Peyer's patch (tissue), 4 donors: ENCODE results near the gene DIS3L2. TPM values are rescaled to one million over a fixed set of nuclear protein-coding genes. Genes with fewer than 3 reads are reported as not detected.

Experiments
- DNase-seq, 3 donors: peaks; one replicate each; pipeline ENCODE4 v3.0.0-alpha.2; 2017 to 2019
- H3K27ac ChIP-seq, 4 donors: fragments of 200-600 bp; sonication (generic); one replicate each; pipeline ENCODE4 v1.5.1; 2016 to 2019
- H3K27me3 ChIP-seq, 2 donors: fragments of 200-600 bp; sonication (generic); one replicate each; pipeline ENCODE4 v1.5.1; 2019
- H3K36me3 ChIP-seq, 3 donors: fragments of 200-600 bp; sonication (generic); one replicate each; pipeline ENCODE4 v1.5.1; 2016 to 2019
- H3K4me1 ChIP-seq, 4 donors: fragments of 200-600 bp; sonication (generic); one replicate each; pipeline ENCODE4 v1.5.1; 2016 to 2019
- H3K4me3 ChIP-seq, 4 donors: fragments of 200-600 bp; sonication (generic); 1 replicate in 3 of 4; 2 replicates in 1 of 4; pipeline ENCODE4 v1.5.1; 2016 to 2019; ENCODE audit warnings: mild to moderate bottlenecking in 1 of 4
- H3K9me3 ChIP-seq, 4 donors: fragments of 200-600 bp; sonication (generic); one replicate each; pipeline ENCODE4 v1.5.1; 2016 to 2019; ENCODE audit warnings: mild to moderate bottlenecking in 1 of 4
- POLR2A ChIP-seq, 2 donors: fragments of 450-650 bp; IDR thresholded peaks; one replicate each; pipeline ENCODE4 v1.5.1; 2017; ENCODE audit warnings: antibody characterized with exemption in 2 of 2, mild to moderate bottlenecking in 2 of 2, moderate library complexity in 2 of 2
- total RNA-seq, 4 donors: library from RNA; depleted of rRNA; stranded (reverse); fragments of >200 nt; gene quantifications; one replicate each; pipeline ENCODE4 v1.1.0, GENCODE V29; 2016
- TF ChIP-seq, protein P1 (sequence below), 6 experiments: fragments of 450-650 bp in 4 of 6; fragments of 200-600 bp in 2 of 6; sonication (generic) in 1 of 6; IDR thresholded peaks; one replicate each; pipeline ENCODE4 v1.5.1; 2017 to 2019; ENCODE audit warnings: antibody characterized with exemption in 6 of 6, mild to moderate bottlenecking in 3 of 6, moderate library complexity in 1 of 6

Gene DIS3L2
- total RNA-seq, 4 donors from 2014 or later, result 26.4 to 147 (median 58.3) TPM

DNA sequence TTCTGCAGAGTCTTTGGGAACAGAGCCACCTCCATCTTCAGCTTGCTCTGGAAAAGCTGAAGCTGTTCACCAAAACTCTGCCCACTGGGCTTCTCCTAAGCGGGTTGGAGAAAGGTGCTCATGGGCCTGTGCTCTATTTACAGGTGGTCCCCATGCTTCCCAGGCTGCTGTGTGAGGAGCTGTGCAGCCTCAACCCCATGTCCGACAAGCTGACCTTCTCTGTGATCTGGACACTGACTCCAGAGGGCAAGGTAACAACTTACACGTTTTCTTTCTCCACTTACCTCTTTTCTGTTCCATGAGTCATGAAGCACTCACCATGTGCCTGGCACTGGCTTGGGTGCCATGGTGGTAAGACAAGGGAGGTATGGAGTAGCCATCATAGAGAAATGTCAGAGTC is 287.6 kb downstream of the DIS3L2 start:
- Histone ChIP-seq H3K27ac (no peak overlapping the region), H3K9me3 (no peaks in the 10 kb centered on the region), H3K4me1 (no peaks in the 10 kb centered on the region), H3K4me3 (no peak overlapping the region), H3K27me3 (no peaks in the 10 kb centered on the region), H3K36me3 (peaks cover 0 to 9% (median 0%) of the 10 kb centered on the region in 3 donors)
- TF ChIP-seq POLR2A (IDR thresholded peaks at IDR 0.05), result no peak
- TF ChIP-seq, protein P1, sequence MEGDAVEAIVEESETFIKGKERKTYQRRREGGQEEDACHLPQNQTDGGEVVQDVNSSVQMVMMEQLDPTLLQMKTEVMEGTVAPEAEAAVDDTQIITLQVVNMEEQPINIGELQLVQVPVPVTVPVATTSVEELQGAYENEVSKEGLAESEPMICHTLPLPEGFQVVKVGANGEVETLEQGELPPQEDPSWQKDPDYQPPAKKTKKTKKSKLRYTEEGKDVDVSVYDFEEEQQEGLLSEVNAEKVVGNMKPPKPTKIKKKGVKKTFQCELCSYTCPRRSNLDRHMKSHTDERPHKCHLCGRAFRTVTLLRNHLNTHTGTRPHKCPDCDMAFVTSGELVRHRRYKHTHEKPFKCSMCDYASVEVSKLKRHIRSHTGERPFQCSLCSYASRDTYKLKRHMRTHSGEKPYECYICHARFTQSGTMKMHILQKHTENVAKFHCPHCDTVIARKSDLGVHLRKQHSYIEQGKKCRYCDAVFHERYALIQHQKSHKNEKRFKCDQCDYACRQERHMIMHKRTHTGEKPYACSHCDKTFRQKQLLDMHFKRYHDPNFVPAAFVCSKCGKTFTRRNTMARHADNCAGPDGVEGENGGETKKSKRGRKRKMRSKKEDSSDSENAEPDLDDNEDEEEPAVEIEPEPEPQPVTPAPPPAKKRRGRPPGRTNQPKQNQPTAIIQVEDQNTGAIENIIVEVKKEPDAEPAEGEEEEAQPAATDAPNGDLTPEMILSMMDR (IDR thresholded peaks at IDR 0.05), result no peak
- no peak for DNase-seq

DNA sequence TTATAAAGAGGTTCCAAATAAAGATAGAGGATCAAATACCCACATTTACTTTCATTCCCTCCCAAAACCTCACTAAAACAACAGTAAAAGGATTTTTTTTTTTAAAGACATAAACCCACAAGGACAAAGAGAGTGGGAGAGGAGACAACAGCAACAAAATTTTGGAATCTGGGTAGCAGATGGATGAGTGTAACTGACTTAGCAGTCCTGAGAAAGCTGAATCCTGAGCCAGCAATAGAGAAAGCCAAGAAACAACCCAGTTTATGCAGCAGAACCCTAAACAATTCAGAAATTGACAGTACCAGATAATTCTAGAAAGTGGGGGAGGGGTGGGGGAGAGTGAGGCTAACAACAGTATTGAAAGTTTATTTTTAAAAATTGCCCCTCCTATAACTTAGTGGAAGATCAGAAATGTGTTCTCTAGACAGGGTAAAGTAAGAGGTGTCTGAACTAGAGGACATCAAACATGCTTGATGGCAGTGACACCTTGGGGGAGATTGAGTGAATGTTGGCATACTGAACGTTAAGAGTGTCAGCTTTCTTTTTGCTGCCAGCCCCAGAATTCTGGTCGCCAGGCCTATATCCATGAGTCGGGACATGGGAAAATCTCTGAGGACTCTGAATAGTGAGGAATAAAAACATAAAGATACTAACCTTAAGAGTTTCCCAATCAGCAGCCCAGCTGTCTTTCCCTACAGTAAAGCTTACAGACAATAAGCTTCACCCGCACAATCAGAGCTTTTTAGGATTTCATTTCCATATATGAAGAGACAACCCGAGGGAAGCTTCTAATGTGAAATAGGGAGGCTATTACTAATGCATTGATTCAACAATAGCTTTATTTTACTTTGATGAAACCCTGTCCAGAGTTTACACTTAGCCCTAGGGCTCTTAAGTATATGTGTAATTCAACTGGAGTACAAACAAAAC is 289.0 kb downstream of the DIS3L2 start:
- H3K4me1 ChIP-seq, result no peaks in the 10 kb centered on the region
- no peak for DNase-seq
- no peaks in the 10 kb centered on the region for H3K9me3 ChIP-seq
- peaks cover 0 to 9% (median 0%) of the 10 kb centered on the region in 3 donors for H3K36me3 ChIP-seq
- no peaks in the 10 kb centered on the region for H3K27me3 ChIP-seq
- no peak overlapping the region for H3K27ac ChIP-seq
- no peak for TF ChIP-seq POLR2A (IDR thresholded peaks at IDR 0.05)
- TF ChIP-seq, protein P1 (IDR thresholded peaks at IDR 0.05), result no peak
- H3K4me3 ChIP-seq, result no peak overlapping the region

DNA sequence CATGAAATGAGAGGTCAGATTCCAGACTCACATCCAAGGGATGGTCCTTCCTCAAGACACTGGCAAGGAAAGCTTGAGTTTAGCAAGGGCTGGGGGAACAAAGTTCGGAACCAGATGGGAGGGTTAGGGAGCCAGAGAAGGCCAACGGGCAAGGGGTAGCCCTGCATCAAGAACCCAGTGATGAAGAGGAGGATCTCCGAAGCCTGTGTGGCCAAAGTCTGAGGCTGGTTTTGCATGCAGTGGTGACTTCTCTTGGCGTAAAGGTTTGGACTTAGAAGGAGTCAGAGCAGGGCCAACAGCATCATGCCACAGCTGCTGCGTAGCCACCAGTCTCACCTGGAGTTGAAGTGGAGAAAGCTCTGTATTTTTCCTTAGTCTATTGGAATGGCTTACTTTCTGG is 293.5 kb downstream of the DIS3L2 start:
- Histone ChIP-seq H3K4me3 (no peak overlapping the region), H3K4me1 (no peaks in the 10 kb centered on the region), H3K27ac (no peak overlapping the region), H3K27me3 (no peaks in the 10 kb centered on the region), H3K9me3 (no peaks in the 10 kb centered on the region), H3K36me3 (no peaks in the 10 kb centered on the region)
- TF ChIP-seq, protein P1 (IDR thresholded peaks at IDR 0.05), result no peak
- no peak for TF ChIP-seq POLR2A (IDR thresholded peaks at IDR 0.05)
- no peak for DNase-seq

DNA sequence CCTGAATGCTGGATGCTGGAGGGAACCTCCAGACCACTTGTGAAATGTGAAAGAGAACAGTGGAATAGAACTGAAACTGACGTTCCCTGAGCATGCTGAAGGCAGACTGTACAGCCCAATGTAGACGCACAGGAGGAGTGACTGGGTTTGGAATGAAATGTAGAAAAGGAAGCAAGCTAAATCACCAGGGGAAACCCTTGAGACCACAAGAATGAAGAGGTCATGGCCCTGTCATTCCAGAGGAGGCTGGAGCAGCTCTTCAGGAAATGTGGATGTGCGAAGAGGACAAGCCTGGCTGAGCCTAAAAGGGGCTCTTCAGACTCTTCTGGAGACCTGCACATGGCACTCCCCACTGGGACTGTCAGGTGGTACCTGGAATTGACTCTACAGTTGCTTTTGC is 298.6 kb downstream of the DIS3L2 start:
- no peak for DNase-seq
- Histone ChIP-seq H3K36me3 (peaks cover 0 to 34% (median 0%) of the 10 kb centered on the region in 3 donors), H3K9me3 (no peaks in the 10 kb centered on the region), H3K4me3 (no peak overlapping the region), H3K27me3 (no peaks in the 10 kb centered on the region), H3K27ac (no peak overlapping the region), H3K4me1 (no peaks in the 10 kb centered on the region)
- TF ChIP-seq POLR2A (IDR thresholded peaks at IDR 0.05), result no peak
- TF ChIP-seq, protein P1 (IDR thresholded peaks at IDR 0.05), result no peak

DNA sequence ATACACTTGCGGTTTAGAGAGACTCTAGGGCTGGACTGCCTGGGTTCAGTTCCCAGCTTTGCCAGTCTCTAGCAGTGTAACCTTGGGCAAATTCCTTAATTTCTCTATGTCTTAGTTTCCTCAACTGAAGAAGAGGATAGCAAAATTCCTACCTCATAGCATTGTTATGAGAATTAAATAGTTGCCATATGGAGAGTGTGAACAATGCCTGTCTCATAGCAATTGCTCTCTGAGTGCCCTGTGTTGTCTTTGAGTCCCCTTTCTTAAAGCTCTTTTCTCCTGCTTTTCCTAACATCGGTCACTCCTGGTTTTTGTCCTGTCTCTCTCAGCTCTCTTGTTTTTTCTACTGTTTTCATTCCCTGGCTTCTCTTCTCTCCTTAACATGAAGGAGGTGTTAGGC is 300.3 kb downstream of the DIS3L2 start:
- Histone ChIP-seq H3K36me3 (peaks cover 0 to 39% (median 0%) of the 10 kb centered on the region in 3 donors), H3K27ac (no peak overlapping the region), H3K4me1 (no peaks in the 10 kb centered on the region), H3K4me3 (no peak overlapping the region), H3K27me3 (no peaks in the 10 kb centered on the region), H3K9me3 (no peaks in the 10 kb centered on the region)
- no peak for TF ChIP-seq POLR2A (IDR thresholded peaks at IDR 0.05)
- TF ChIP-seq, protein P1 (IDR thresholded peaks at IDR 0.05), result no peak
- DNase-seq, result no peak
